GM21526 (cell line): ENCODE measurements around the gene TFCP2L1.

ENCODE experiments used
- ATAC-seq: cut with Tn5 transposase; IDR thresholded peaks from one replicate; pipeline ENCODE4 v1.9.1; 2021; ENCODE audit warnings: moderate library complexity; ENCODE audit not compliant: unreplicated experiment, low FRiP score

Gene TFCP2L1

DNA sequence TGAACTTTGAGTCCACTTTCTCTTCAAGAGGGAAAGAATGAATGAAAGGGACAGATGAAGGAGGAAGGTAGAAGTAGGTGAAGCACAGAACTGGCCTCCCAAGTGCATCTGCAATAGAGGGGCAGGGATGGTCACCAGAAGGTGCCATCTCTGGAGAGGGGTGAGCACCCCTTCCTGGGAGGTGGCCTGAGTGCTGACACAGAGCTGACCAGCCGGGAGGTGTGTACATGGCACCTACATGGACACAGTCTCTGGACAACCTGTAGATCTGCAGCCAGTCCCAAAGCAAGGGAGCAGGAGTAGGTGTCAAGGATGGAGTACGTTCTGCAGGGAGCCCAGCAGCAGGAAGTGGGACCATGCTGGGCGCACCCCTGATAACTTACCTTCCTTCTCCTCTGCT lies 83.2 kb downstream of the TFCP2L1 start:
- no peak for ATAC-seq

DNA sequence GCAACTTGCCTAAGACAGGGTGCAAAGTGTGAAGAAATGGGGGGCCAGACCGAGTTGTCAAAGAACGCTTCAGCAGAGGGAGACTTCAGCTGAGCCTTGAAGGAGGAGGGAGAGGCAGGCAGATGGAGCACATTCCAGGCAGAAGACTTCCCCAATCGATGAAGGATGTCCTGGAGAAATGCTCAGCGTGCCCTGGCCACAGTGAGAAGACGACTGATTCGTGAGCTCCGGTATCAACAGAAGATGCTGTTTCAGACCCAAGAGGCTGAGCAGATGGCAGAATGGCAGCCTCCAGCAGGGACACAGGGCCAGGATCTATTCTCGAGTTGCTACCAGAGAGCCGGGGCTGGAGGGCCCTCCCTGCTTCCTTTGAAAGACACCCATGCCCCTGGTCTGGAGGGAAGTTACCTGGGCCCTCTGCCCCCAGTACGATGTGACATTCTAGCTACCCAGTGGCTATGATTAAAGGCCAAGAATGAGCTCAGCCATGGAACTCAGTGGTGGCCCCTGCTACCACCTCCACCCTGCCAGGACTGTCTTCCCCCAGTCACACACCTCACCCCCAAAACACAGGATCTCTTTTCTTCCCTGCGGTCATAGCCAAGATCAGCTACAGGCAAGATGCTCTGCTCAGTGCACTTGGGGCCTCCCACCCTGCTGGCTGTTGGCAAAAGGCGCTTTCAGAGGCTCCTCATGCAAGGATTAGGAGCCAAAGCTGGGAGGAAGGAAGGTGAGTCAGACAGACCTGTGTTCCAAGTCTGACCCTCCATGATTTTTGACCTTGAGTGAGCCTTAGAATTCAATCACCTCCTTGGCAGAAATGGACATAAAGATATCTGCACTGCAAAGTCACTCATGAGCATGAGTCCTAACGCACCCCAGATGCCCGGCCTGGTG lies 84.3 kb downstream of the TFCP2L1 start:
- no peak for ATAC-seq

GRCh38 chr2:121200011-121200347 lies 85.0 kb downstream of the TFCP2L1 start:
- ATAC-seq, result no peak

GRCh38 chr2:121199281-121200010 lies 85.6 kb downstream of the TFCP2L1 start:
- no peak for ATAC-seq

GRCh38 chr2:121197369-121198091 lies 87.5 kb downstream of the TFCP2L1 start:
- ATAC-seq, result no peak

GRCh38 chr2:121196849-121197155 lies 88.2 kb downstream of the TFCP2L1 start:
- ATAC-seq, result no peak

- no peak for ATAC-seq
These were observed 88.7 kb downstream of the TFCP2L1 start for GRCh38 chr2:121196132-121196848.

DNA sequence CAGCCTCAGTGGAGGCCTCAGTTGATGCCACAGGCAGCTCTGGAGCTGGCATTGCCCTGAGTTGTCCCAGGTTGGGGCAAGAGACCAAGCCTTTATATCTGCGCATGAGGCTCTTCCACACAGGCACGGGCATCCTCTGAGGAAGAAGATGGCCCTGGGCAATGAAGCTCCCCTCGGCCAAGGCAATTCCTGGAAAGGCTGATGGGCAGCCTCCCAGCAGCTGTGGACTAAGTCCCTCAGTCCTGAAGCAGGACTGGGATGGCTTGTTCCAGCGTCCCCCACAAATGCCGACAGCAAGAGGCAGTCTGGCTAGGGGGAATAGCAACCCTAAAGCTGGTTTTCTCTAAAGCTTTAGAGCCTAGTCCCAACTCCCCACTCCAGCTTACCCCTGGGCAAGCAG lies 90.0 kb downstream of the TFCP2L1 start:
- no peak for ATAC-seq

DNA sequence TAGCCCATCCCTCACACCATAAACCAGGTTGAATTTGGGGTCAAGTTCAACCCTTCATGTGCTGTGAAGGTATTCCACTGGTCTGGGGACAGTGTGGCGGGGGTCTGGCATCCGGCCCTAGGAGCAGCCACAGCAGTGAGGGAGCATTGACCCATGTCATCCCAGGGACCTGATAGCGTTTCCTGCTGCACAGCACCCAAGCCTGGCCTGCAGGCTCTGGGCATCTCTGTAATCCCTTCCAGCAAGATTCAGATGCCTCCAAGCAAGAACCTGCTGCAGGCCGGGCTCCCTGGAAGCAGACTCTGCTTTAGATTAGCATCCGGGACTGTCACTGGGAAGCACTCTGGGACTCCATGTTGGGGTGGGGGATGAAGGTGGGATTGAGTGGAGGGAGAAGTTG lies 90.4 kb downstream of the TFCP2L1 start:
- no peak for ATAC-seq

- ATAC-seq, result no peak
These were observed 91.8 kb downstream of the TFCP2L1 start for GRCh38 chr2:121193185-121193584.

DNA sequence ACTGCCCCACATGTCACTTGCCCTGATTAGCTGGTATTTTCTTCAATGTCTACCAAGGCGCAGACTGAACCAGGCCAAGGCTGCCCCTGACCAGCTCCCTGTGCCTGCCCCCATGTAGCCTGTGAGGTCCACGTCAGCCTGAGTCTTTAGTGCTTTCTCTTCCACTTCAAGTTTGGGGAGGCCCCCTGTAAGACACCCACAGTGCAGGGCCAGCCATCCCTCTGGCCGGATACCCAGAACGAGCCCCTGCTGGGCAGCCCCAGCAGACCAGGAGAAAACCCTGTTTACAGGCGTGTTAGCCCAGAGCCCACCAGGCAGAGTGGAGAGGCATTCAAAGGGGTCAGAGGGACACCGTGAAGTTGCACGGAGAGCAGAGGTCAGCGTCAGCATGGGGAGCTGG lies 92.4 kb downstream of the TFCP2L1 start:
- no peak for ATAC-seq

DNA sequence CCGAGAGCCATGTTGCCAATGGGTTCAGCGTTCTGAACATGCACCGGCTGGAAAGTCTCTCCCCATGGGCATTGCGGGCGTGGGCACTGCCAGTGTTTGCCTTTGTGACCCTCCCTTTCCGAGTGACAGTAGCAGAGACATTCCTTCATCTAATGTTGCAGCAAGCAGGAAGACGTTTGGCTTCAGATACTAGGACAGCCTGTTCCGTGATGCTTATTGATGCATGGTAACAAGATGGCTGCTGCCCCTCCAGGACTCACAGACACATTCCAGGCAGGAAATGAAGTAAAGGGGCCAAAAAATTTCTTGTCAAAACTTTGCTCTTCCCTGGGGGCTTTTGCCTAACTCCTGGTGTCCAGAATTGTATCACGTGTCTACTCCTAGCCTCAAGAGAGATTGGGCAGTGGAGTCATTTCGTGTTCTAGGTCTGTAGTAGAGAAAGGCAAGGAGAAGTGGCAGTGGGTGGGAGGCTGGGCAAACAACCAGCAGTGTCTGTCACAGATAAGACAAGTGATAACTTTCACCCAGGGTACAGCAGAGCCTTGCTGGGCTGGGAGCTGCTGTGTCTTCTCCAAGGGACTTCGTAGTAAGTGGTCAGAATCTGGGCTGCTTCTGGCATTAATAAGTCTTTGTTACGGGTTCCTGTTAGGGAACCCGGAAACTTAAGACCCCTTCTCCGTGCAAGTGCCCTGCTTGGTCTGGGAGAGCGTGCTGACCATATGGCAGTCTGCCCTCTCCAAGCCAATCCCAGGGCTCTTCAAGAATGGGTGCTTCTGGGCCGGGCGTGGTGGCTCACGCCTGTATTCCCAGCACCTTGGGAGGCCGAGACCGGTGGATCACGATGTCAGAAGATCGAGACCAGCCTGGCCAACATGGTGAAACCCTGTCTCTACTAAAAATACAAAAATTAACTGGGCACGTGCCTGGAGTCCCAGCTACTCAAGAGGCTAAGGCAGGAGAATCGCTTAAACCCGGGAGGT lies 93.5 kb downstream of the TFCP2L1 start:
- no peak for ATAC-seq

- ATAC-seq, result no peak
These were observed 95.2 kb downstream of the TFCP2L1 start for GRCh38 chr2:121189661-121190381.

DNA sequence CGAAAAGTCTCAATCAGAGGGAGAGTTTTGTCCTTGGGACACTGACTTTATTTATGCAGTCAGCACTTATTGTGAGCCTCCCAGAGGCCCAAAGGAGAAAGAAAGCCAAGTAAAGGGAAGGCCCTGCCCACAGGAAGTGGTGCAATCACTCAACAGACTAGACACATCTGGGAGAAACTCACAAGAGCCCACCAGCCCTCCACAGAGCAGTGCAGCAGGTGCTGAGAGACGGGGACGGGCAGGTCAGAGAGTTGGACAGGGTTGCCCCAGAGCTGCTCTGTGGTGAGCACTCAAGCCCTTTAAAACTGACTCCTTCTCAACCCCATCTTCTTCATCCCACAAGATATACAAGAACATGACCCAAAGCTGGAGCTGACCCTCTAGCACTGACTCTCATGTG lies 96.0 kb downstream of the TFCP2L1 start:
- no peak for ATAC-seq

DNA sequence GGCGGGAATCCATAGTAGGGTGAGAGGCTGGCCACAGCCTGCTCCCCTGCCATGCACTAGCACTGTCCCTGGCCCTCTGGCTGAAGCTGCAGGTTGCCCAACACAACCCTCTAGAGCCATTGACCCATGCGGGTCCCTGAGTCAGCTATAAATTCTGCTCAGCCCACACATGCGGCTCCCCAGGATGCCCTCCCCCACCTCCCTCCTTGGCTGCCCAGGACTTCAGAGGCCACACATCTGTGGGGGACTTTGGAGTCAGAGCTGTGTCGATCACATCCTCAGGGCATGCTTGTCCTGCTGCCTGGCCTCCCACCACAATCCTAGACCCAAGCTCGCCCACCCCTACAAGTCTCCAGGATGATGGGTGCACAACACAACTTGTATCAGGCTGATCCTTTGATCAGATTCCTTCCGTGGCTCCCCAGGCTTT lies 97.0 kb downstream of the TFCP2L1 start:
- ATAC-seq, result no peak

DNA sequence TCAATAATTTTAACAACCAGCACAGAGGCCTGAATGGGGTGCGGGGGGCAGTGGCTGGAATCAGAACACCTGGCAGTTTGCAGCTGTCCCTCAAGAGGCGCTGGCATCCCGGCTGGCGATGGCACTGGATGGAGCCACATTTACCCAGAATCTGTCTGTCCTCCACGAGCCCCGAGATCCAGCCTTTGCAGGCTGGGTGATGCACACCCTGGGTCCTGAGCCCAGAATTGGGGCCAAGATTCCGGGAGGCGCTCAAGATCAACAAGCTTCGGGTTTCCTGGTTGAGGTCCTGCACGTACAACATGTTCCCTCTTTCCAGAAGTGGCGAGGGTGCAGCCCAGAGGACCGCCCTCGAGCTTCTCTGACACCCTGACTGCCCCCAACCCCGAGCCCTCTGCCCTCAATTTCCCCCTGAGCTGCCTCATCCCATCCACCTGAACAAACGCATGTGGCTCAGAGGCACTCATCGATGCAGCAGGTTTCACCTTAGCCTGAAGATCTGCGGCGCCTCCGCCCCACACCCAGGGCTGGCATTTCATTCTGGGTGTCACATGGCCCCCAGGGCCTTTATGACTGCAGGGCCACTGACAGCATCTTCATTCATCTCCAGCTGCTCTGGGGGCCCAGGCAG lies 97.5 kb downstream of the TFCP2L1 start:
- no peak for ATAC-seq

GRCh38 chr2:121186261-121186660 lies 98.7 kb downstream of the TFCP2L1 start:
- no peak for ATAC-seq

DNA sequence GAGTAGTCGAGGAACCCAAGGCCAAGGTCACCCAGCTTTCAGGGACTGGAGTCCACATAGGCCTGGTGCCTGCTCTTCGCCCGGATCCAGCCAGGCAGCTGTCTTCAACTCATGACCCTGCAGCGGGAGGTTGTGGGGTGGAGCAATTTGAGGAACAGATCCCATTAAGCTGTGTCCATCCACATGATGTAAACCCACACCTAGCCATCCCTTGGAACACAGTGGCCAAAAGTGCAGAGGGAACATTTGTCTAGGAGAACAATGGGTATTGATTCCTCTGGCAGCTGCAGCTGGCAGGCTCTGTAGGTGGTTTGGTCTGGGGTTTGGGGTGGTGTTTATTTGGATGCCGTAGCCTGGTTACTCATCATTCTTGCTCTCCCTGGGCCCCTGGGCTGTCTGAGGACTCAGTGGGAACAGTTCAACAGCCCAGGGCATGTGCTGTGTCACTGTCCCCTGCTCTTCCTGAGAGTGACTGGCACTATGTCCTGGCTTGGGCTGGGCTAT lies 99.4 kb downstream of the TFCP2L1 start:
- no peak for ATAC-seq
